Glomerular visceral epithelial cell (primary cell): Measurements from ENCODE around the gene CYP2A7.
"Not testable (repeated sequence)": the region's sequence is repeated elsewhere in the genome, so short reads cannot be mapped to it uniquely, and the experiment has no call there.

Experiments used
- DNase-seq: peaks from one replicate; pipeline ENCODE4 v3.0.0-alpha.2; 2016; ENCODE audit errors: extremely low spot score

Gene CYP2A7

DNA sequence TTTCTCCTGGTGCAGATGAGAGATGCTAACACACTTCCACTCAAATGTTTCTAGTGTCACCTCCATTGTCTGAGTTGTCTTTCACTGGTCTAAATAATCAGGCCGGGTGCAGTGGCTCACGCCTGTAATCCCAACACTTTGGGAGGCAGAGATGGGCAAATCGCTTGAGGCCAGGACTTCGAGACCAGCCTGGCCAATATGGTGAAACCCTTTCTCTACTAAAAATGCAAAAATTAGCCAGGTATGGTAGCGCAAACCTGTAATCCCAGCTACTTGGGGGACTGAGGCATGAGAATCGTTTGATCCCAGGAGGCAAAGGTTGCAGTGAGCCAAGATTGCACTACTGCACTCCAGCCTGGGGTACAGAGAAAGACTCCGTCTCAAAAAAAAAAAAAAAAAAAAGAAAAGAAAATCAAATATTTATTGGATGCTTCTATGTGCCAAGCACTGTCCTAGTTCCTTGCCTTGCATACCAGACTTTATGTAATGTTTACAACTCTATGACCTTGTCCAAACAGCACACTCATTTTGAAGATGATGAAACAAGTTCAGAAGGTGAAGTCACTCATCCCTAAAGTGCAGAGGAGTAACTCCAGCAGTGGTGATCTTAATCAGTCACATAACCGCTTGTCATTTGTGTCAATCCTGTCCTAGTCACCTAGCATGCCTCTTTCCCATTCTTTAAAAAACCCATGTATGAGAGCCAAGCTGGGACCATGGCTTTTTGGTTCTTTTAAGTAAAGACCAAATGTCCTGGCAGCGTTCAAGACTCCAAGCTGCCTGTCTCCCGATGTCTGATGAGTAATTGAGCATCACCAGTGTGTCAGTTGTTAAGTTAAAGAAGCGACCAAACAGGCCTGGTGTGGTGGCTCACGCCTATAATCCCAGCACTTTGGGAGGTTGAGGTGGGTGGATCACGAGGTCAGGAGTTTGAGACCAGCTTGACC lies 15.1 kb upstream of the CYP2A7 start:
- DNase-seq = not testable (repeated sequence)

DNA sequence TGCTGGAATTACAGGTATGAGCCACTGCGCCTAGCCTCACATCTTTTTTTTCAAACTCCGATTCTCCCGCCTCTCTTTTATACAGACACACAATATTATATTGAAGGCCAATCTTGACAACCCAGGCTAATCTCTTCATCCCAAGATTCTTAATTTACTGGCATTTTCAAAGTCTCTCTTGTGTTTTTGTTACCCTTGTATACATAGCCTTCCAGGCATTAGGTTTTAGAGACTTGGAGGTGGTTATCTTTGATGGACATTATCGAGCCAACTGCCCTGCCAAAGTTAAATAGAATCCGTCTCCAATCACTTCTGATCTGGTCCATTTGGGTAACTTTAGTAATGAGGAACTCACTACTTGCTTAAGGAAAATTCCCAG lies 14.4 kb upstream of the CYP2A7 start:
- DNase-seq = no peak

GRCh38 chr19:40893112-40893511 lies 11.1 kb upstream of the CYP2A7 start:
- DNase-seq = no peak

GRCh38 chr19:40889366-40889765 lies 7.3 kb upstream of the CYP2A7 start:
- DNase-seq = no peak

DNA sequence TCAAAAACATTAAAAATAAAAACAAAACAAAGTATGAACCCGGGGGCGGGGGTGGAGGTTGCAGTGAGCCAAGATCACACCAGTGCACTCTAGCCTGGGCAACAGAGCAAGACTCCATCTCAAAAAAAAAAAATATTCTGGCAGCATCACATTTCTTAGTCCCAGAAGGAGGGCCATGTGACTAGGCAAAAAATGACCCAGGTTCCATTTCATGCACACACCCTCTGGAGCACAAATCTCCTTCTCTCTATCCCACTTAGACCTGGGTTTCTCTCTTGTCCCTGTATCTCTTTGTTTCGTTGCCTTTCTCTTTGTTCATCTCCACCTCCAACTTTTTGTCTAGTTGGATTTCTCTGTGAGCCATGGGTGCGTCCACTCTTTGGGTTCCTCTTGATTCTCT lies 6.2 kb upstream of the CYP2A7 start:
- DNase-seq = no peak

DNA sequence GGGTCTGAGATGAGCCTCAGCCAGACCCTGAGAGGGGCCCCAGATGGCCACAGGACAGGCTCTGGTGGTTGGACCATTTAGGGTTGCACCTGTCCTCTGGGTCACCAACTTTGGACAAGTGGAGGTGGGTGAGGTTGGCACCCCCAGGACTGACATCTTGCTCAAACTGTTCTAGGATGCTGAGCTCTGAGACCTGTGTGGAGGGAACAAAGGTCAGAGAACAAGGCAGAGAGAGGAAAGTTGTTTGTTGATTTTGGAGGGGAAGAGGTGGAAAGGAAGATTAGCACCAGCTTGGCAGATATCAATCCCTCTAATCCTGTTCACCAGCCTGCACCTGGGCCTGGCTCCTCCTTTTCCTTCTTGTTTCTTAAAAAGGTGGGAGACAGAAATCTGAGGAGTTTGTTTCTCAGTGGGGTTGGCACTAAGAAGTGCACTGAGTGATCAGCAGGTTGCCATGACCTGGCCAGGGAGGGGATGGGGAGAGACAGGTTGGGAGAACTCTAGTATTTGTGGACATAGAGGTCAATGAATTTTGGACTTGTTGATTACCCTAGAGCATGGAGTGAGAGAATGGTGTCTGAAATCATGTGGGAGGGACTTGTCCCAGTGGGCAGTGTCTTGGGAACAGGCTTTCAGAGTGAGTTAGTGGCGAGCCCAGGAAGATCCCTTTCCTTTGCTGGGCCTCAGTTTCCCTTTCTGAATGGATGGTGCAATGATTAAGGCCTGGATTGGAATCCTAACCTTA lies 2.3 kb upstream of the CYP2A7 start:
- not testable (repeated sequence) for DNase-seq

GRCh38 chr19:40879349-40879748 lies 2.7 kb downstream of the CYP2A7 start:
- DNase-seq = not testable (repeated sequence)

DNA sequence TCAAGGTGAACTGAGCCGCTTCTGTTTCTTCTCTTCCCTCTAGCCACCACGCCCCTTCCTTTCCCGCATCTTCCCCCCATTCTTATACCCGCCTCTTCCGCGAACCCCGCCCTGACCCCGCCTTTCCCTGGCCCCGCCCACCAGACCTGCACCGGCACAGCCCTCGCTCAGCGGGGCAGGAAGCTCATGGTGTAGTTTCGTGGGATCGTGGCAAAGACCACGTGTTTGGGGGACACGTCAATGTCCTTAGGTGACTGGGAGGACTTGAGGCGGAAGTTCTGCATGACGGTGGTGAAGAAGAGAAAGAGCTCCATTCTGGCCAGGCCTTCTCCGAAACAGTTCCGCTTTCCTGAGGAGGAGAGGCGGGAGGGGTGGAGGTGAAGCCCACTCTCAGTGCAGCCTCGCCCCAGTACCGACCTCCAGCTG lies 6.5 kb downstream of the CYP2A7 start:
- DNase-seq = not testable (repeated sequence)

DNA sequence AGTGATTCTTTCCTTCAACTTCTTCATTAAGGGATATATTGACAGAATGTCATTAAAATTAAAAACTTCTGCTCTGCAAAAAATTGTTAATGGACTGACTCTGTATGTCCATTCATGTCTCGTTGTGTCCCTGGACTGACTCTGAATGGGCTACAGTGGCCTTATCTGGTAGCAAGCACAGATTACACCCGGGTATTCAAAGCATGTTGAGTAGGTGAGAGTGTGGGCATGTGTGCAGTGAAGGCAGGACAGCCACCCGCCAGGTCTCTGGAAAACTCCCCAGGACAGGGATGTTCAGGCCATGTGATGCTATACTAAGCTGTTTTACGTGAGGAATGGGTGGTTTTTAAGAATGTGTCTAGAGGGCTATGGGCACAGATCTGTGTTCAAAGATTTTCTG lies 7.2 kb downstream of the CYP2A7 start:
- DNase-seq = not testable (repeated sequence)

- DNase-seq = not testable (repeated sequence)
Measured at GRCh38 chr19:40873873-40874272, 8.2 kb downstream of the CYP2A7 start.

DNA sequence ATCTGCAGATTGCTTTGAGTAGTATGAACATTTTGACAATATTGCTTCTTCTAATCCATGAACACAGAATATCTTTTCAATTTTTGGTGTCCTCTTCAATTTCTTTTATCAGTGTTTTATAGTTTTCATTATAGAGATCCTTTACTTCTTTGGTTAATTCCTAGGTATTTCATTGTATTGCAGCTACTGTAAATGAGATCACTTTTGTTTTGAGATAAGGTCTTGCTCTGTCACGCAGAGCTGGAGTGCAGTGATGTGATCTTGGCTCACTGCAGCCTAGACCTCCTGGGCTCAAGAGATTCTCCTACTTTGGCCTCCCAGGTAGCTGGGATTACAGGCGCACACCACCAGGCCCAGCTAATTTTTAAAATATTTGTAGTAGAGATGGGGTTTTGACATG lies 9.8 kb downstream of the CYP2A7 start:
- DNase-seq = no peak

DNA sequence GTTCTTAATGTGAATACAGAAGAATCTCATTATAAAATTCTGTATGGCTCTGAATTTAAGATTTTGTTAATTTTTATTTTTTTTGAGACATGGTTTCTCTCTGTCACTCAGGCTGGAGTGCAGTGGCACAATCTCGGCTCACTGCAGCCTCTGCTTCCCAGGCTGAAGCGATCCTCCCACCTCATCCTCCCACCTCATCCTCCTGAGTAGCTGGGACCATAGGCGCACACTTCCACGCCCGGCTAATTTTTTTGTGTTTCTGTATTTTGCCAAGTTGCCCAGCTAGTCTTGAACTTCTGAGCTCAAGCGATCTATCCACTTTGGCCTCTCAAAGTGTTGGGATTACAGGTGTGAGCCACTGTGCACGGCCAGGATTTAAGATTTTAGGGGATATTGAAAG lies 14.3 kb downstream of the CYP2A7 start:
- DNase-seq = no peak

- not testable (repeated sequence) for DNase-seq
Measured at GRCh38 chr19:40864739-40865496, 17.1 kb downstream of the CYP2A7 start.

- no peak for DNase-seq
Measured at GRCh38 chr19:40862785-40863184, 19.2 kb downstream of the CYP2A7 start.

GRCh38 chr19:40862333-40862732 lies 19.7 kb downstream of the CYP2A7 start:
- DNase-seq = no peak

- no peak for DNase-seq
Measured at GRCh38 chr19:40858109-40858508, 23.9 kb downstream of the CYP2A7 start.

DNA sequence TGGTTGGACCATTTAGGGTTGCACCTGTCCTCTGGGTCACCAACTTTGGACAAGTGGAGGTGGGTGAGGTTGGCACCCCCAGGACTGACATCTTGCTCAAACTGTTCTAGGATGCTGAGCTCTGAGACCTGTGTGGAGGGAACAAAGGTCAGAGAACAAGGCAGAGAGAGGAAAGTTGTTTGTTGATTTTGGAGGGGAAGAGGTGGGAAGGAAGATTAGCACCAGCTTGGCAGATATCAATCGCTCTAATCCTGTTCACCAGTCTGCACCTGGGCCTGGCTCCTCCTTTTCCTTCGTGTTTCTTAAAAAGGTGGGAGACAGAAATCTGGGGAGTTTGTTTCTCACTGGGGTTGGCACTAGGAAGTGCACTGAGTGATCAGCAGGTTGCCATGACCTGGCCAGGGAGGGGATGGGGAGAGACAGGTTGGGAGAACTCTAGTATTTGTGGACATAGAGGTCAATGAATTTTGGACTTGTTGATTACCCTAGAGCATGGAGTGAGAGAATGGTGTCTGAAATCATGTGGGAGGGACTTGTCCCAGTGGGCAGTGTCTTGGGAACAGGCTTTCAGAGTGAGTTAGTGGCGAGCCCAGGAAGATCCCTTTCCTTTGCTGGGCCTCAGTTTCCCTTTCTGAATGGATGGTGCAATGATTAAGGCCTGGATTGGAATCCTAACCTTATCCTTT lies 29.4 kb downstream of the CYP2A7 start:
- not testable (repeated sequence) for DNase-seq

DNA sequence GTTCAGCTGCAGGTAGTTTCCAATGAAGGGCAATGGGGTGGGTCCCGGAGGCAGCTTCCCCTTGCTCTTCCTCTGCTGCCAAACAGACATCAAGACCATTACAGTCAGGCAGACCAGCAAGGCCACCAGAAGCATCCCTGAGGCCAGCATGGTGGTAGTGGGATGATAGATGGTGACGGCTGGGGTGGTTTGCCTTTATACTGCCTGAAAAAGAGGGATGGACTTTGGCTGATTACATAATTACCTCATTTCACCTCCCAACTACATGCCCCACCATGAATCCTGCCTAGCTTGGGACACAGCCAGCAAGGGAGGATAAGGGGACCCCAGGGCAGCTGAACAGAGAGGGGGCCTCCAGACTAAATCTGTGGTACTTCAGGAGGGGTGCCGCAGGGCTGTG lies 31.8 kb downstream of the CYP2A7 start, which contains the start of gene CYP2A6:
Gene CYP2A6 (minus strand): TSS at position 171 of the 400 bp plus-strand sequence. CDS start 21 bp downstream, at position 150.
- not testable (repeated sequence) for DNase-seq

- DNase-seq = not testable (repeated sequence)
Measured at GRCh38 chr19:40846722-40847121, 35.3 kb downstream of the CYP2A7 start.

GRCh38 chr19:40843653-40844052 lies 38.4 kb downstream of the CYP2A7 start:
- DNase-seq = not testable (repeated sequence)

DNA sequence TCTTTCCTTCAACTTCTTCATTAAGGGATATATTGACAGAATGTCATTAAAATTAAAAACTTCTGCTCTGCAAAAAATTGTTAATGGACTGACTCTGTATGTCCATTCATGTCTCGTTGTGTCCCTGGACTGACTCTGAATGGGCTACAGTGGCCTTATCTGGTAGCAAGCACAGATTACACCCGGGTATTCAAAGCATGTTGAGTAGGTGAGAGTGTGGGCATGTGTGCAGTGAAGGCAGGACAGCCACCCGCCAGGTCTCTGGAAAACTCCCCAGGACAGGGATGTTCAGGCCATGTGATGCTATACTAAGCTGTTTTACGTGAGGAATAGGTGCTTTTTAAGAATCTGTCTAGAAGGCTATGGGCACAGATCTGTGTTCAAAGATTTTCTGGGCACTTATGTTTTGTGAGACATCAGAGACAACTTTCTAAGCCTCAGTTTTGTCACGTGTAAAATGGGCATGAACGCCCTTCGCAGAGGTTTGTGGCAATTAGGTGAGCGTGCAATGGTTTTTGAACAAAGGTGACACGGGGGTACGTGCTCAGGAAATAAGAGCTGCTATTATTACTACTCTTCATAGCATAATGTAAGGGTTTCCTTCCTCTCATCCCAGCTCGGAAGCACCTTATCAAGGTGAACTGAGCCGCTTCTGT lies 38.9 kb downstream of the CYP2A7 start:
- not testable (repeated sequence) for DNase-seq
